HG02623 (cell line): ENCODE data around the gene OR4D2.

Source experiments
- ATAC-seq: cut with Tn5 transposase; IDR thresholded peaks from one replicate; pipeline ENCODE4 v1.9.1; 2021; ENCODE audit warnings: moderate library complexity; ENCODE audit not compliant: unreplicated experiment

Gene OR4D2

DNA sequence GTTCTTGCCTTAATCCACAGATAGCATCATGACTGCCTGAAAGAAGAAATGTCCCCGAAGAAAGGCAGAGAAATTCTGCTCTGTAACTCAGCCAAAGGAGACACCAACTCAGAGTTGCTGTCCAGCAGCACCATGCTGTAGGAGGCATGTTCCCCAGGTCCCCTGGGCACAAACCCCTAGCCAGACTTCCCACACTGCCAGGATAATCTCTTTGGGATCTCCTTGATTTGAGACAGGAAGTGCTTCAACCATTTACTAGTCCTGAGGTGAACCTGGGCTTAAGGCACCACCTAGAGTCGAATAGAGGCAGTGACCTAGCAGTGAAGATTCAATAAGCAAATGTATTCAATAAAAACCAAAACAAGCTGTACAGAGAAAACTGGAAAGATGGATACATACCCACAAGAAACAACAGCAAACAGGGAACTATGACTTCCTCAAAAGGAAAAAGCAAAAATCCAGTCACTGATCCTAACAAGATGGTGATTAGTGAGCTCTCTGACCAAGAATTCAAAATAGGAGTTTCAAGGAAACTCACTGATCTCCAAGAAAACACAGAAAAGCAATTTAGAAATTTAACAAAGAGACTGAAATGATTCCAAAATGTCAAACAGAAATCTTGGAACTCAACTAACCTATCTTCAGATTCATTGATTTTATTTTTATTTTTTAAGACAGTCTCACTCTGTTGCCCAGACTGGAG is 5.7 kb downstream of the OR4D2 start:
- ATAC-seq, result no peak

DNA sequence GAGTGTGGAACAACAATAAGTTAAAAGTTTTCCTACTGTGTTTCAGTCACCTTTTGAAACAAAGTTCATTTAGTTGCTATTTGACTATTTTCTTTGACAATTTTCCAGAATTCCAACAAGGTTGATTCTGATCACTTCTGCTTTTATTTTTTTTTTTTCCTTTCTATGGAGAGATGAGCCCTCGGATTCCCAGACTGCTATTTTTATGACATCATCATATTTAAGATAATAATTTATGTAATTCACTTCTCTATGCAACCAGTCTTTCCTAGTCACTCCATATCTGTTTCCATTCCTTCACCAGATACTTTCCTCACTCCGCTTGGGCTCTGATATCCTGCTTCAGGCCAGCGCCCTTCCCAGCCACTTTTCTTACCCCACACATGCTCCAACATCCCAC is 8.1 kb downstream of the OR4D2 start:
- no peak for ATAC-seq

DNA sequence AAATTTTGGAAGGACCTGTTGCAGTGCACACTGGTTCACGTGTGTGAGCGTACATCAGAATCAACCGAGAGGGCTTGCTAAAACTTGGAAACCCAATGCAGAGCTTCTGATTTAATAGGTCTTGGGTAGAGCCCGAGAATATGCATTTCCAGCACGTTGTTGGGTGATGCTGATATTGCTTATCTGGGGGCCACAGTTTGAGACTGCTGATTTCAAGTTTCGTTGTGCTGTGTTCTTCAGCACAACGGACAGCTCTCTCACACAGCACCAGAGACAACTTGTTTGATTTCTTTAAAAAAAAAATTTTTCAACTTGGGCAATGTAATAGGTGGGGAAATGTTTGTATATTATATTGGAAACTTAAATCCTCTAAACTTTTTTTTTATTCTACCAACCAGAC is 9.4 kb downstream of the OR4D2 start:
- no peak for ATAC-seq

DNA sequence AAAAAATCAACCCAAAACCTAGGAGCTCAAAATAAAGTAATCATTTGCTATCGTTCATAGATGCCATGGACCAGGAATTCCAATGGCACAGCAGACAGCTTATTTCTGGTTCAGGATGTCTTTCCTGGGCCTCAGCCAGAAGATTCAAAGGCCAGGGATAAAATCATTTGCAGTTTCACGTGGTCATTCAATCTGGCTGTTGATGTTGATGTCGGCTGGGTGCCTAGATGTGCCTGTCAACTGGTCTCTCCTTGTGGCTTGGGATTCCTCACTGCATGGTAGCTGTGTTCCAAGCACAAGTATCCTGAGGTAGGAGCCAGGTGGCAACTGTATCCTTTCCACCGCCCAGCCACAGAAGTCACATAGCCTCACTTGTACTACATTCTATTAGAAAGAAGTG is 15.0 kb downstream of the OR4D2 start:
- ATAC-seq, result no peak

DNA sequence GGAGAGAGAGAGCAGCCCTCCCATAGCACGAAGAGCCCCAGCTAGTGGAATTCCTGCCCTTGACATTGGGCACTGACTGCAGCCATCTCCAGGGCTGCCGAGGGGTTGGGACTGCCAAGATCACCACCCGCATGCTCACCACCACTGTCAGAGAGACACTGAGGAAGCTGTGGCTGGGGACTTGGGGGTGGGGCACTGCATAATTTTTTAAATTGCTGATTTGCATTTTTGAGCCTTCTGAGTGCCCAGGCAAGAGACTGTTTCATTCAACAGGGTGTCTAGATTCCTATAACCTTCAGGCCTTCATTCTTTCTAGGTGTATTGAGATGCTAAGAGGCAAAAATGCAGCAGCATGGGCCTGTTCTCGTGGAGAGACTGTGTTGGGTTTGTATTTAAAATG is 16.7 kb downstream of the OR4D2 start:
- ATAC-seq, result no peak

DNA sequence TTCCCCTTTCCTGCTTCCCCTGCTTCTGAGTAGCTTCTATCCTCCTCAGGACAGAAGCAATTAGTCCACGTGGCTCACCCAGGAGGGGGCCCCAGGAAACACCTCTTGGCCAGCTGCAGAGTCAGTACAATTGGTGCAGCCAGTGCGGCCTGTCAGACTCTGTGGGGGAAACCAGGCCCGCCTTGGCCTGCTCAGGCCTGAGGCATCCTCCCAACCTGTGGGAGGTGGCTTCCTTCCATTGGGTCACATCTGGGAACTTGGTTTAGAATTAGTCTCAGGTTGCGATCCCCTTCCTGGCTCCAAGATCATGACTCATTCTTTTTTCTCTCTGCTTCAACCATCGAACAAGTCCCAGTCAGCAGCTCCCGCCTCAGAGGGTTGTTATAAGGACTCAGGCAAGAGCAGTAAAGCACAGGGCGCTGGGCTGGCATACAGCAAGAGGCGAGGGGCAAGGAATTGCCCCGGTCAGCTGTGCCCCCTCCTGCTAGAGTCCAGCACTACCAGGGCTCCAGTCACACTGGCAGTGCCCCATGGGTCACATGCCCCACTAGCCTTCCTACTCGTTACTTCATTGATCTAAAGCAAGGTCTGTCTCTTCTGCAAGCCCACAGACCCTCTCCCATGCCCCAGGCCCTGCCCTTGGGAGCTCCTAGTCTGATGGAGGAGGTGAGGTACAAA is 17.7 kb downstream of the OR4D2 start:
- no peak for ATAC-seq

DNA sequence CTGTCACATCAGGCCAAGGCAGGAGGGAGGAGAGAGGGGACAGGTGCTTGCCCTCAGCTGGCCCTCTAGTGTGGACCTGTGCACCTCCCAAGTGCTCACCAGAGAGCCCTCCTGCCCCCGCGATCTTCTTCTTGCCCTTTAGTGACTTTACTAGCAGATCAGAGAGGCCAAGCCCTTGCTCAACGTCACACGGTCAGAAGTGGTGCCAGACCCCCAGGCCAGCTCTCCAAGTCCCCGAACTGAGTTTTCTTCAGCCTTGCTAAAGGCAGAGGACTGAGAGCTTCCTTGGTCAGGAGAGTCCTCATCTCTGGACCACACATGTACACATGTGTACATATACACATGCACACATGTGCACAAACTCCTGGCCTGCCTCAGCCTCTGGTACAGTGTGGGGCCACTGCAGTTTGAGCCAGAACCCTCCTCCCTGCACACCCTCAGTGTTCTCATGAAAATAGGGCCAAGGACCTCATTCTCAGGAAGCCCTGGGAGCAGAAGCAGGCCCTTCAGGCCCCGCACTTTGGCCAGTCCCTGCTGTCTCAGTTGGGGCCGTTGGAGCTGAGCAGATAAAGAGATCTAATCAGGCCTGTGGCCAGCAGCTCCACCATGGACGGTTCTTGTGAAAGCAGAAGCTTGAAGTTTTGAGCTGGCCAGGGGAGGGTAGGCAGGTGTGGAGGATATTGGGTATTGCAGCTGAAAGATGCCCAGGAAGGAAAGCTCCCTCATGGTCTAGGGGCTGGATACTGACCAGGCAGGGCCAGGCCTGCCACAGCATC is 18.4 kb downstream of the OR4D2 start:
- ATAC-seq, result no peak

DNA sequence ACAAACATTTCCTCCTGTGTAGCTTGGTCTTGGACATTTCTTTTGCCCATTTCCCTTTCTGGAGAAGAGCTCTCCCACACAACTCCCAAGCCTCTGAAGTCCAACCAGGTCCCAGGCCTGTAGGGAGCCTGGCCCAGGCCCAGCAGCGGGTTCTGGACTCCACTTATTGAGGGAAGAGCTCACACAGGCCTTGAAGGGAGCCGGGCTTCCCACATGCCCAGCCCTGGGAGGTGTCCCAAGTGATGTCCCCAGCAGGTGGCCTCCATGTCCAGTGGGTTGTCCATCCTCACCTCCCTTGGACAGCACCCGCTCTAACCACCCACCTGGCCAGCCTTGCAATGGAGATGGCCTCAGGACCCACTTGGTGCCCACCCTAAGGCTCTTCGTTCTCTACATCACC is 19.8 kb downstream of the OR4D2 start:
- ATAC-seq, result no peak

DNA sequence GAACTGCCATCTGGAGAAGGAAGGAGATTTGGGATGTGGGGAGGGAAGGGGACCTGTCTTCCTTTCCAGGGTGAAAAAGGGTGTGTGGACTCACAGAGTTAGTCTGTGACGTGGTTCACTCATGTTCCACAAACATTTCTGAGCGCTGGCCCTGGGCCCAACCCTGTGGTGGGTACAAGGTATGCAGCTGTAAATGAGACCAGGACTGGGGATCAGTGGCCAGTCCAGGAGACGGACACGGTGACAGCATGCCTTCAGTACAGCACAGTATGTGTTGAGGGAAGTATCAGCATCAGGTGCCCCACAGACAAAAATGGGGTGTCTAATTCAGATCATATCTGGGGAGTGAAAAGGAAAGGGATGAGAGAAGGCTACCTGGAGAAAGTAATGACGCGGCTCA is 20.3 kb downstream of the OR4D2 start:
- ATAC-seq, result no peak

DNA sequence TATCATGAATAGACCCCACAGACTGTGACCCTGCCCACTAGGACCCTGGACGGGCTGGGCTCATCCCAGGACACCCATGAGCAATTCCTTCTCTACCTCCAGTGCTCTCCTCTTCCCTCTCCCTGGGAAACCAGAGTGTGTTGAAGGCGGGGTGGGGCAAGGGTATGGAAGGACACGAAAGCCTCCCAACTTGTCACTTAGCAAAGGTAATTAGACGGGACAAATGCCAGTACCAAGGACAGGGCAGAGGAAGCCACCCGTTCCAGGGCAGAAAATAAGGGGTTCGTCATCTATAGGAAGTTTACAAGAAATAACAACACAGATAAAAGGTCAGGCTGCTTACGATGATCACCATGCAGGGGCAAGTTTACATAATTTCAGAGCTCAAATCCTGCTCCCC is 20.9 kb downstream of the OR4D2 start:
- no peak for ATAC-seq

DNA sequence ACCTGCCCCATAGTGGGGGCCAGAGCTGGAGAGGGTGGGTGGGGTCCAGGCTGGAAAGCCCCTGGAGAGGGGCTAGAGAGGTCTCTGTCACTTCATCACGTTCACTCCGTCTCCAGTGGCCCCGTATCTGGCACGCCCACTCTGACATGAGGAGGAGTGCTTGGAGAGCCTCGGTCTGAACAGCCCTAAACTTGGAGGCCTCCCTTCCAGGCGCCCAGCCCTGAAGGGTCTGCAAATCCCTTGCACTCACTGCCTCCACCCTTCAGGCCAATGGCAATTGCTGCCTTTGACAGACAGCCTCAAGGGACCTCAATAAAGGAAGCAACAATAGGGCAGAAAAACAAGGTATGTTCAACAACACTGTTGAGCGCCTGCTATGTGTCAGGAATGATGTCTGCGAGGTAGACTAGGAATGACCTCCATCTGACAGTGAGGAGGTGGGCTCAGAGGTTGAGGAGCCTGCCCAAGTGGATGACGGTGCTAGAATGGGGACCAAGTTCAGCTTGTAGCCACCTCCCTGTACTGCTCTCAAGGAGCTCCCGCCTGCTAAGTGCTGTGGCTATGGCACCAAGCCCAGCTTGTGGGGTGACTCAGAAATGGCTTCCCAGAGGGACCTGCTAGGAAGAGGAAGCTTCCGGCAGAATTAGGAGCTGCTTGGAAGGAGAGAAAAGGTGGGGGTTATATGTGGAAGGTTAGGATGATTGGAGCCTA is 22.8 kb downstream of the OR4D2 start:
- no peak for ATAC-seq

DNA sequence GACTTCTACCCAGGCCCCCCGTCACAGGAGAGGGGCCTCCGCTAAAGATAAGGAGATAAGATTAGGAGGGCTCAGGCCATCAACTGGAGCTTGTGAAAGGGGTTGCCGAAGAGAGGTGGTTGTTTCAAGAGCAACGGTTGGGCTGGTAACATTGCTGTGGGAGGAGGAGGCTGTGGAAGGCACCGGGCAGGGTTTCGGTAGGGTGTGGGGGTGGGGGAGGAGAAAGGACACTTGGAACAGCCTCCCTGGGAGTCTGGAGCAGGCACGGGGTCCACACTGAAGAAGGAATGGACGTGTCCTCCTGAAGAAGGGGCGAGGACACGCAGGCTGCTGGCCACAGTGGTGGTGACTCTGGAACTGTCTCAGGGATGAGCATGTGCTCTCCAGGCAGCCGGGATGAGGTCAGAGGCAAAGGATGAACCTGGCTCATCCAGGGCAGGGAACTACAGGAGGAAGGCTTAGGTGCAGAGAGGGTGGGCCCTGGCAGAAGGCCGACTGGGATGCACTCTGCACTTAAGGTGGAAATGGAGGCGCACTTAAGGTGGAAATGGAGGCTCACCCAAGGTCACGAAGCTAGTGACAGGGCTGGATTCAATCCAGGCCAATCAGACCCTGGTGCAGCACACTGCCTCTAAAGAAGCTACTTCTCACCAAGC is 24.6 kb downstream of the OR4D2 start:
- no peak for ATAC-seq

DNA sequence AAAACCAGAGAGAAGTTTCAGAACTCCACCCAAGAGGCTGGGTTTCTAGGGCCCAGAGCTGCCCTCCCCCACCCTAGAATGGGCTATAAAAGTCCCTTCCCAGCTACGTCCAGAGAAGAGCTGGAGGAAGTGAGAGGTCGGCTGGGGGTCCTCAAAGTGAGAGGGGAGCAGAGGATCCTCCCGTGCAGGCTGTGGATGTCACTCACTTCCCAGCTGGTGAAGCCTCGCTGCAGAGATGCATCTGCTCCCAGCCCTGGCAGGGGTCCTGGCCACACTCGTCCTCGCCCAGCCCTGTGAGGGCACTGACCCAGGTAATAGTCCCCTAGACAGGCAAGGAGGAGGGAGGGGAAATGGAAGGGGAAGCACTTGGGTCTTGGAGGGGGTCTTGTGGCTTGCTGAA is 25.8 kb downstream of the OR4D2 start, which contains the start of gene EPX:
Gene EPX, plus strand, starts transcription at position 115 of the 400 bp plus-strand sequence. Its CDS starts 121 bp downstream, at position 236.
- ATAC-seq, result no peak

DNA sequence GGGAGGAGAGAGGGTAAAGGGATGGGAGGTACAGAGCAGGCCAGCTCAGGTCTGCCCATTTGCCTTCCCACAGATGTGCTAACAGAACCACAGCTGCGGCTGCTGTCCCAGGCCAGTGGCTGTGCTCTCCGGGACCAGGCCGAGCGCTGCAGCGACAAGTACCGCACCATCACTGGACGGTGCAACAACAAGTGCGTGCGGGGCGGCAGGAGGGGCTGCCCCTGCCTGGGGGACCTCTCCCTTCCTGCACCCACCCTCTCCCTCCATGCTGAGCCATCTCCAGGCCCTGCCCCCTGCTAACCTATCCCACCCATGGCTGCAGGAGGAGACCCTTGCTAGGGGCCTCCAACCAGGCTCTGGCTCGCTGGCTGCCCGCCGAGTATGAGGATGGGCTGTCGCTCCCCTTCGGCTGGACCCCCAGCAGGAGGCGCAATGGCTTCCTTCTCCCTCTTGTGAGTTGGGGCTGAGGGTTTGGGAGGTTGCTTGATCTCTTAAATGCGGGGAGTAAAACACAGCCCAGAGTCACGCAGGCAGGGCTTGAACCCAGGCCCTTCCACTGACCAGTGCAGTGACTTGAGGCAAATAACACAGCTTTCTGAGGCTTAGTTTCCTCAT is 27.0 kb downstream of the OR4D2 start:
- ATAC-seq, result no peak

DNA sequence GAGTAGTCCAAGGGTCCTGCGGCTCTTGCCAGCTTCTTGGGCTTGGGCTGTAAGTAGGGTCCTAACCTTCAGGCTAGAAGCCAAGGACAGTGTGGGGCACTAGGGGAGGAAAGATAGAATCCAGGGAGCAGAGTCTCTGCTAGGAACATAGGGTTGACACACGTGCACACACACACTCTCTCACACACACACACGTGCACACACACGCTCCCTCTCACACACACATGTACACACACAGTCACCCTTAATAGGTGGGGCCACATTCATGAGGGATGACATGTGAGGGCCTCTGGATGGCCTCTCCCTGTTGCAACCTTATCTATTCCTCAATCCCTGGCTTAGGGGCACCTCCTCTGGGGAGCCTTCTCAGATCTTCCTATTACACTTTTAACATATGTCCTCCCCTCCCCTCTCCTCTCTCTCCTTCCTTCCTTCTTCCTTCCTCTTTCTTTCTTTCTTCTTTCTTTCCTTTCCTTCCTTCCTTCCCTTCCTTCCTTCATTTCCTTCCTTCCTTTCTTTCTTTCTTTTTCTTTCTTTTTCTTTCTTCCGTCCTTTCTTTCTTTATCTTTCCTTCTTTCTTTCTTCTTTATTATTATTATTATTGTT is 28.8 kb downstream of the OR4D2 start:
- ATAC-seq, result no peak

DNA sequence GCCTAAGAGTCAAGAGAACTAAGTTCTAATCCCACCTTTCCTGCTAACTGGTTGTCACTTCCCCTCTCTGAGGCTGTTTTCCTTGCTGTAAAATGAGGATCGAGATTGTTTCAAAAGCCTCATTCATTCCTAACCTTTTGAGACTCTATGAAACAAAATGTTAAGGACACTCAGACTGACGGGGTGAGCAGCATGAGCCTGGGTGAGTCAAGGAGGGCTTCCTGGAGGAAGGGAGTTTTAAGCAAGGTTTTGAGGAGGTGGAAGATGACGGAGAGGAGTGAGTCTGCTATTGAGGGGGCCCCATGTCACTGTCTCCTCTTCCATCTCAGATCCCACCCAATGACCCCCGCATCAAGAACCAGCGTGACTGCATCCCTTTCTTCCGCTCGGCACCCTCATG is 29.8 kb downstream of the OR4D2 start:
- no peak for ATAC-seq

DNA sequence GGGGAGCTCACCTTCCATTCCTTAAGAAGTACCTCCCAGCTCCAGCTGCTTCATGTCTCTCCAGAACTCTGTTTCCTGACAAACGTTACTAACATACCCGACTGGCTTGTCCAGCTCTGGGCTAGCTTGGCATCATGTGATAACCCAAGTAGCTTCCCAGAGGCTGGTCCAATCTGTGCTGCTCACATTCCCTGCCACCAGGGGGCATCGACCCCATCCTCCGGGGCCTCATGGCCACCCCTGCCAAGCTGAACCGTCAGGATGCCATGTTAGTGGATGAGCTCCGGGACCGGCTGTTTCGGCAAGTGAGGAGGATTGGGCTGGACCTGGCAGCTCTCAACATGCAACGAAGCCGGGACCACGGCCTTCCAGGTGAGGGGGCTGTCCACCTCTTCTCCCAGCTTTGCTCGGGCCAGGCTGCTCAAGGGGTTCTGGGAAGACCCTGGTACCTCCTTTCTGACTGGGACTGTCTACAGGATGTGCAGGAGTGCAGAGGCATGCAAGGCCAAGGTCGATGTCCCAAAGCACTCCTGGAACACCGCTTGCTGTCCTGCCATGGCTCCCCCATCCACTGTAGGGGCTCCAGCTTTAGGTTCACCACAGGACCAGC is 33.3 kb downstream of the OR4D2 start:
- no peak for ATAC-seq

DNA sequence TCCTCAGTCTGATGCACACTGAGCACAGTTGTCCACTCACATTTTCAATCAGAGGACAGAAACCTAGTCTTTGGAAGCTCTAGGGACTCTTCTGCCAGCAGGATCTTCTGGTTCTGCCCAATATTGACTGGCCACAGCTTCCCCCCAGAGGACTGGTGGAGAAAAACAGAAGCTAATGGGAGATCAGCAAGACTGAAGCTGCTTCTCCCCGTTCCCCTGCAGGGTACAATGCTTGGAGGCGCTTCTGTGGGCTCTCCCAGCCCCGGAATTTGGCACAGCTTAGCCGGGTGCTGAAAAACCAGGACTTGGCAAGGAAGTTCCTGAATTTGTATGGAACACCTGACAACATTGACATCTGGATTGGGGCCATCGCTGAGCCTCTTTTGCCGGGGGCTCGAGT is 36.1 kb downstream of the OR4D2 start:
- no peak for ATAC-seq

DNA sequence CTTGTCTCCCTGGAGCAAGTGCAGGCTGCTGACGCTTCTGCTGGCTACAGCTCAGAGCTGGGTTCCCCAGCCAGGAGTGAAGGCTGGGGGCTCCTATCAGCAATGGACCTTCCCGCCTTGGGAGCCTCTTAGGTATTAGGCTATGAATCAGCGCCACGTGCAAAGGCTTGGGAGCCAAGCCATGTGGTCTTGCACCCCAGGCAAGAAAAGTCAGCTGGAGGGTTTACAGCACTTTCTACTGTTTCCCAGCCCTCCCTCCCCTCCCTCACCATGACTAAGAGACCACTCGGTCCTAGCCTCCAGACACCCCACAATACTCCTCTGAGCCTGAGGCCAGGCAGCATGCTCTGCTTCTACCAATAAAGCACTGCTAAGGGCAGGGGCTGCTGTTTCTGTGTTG is 38.0 kb downstream of the OR4D2 start:
- ATAC-seq, result no peak

DNA sequence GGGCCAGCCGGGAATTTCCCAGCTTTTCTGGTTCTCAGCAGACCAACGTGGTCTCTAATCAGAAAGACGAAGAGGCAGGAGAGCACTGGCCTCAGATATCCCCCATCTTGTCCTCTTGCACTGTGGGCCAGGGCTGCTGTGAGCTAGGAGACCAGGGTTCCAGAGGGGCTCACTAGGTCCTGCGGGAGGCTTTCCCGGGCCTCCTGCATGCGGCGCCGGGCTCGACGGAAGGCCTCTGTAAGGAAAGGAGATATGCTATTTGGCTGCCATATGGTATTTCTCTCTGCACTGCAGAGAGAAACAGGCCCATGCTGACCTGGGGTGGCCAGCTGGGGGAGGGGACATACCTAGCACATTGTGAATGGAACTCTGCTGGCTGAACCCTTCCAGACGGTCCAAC is 39.2 kb downstream of the OR4D2 start:
- ATAC-seq, result no peak
